ENCODE measurements around the gene AKAP5.

AKAP5 gene, protein sequence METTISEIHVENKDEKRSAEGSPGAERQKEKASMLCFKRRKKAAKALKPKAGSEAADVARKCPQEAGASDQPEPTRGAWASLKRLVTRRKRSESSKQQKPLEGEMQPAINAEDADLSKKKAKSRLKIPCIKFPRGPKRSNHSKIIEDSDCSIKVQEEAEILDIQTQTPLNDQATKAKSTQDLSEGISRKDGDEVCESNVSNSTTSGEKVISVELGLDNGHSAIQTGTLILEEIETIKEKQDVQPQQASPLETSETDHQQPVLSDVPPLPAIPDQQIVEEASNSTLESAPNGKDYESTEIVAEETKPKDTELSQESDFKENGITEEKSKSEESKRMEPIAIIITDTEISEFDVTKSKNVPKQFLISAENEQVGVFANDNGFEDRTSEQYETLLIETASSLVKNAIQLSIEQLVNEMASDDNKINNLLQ

DNA sequence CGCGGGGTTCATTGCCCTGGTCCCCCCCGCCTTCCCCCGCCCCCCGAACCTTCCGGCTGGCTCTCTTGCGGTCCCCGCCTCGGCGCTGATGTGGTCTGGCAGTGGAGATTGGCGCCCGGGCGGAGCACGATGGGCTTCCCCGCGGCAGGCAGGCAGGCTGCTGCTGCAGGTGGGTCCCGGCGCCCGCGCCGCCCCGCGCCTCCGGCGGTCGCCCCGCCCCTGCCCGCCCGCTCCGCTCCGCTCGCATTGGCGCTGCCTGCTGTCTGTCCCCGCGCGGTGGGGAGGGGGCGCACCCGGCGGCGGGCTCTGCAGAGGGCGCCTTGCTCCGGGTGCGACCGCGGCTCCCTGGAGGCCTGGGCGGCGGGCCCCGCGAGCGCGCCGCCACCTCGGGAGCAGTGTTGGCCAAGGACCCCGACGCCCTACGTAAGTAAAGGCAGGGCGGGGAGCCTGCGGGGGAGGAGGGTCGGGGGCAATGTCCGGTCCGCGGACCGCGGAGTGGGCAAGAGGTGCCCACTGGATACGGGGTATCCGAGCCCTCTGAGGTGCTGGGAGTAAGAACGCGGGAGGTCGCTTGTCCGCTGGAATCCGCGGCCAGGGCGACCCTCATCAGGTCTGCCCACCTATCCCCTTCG lies at the start of gene AKAP5:
Gene AKAP5, plus strand, starts transcription at position 309 of the 632 bp plus-strand sequence. CDS start 2,896 bp downstream, outside the sequence.
- DNase-seq (ENCODE audit: low read depth in 2 of 2): peak; percentile 36 to 38

DNA sequence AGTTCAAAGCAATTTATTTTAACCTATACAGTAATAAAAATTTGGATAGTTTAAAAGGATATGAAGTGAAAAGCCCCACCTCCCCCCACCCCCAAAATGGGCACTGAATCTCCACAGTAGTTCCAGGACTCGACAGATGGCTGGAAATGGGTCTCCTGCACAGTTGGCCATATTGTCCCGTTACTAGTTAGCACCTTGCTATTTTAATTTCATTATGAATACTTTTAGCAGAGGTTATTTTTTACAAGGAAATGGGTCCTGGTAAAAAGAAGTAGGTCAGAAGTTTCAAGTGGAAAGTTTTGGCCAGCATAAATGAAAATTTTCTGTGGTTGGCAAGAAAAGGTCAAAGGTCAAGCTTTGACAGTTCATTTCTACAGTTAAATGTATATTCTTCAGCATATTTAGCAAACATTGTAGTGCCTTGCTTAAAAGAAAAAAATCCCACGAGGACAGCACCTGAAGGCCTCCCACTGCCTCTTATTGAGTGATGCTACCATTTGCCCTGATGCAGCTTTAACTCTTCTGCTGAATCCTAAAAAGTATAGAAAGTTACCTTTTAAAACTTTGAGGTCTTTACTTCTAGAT lies 48.9 kb upstream of the AKAP5 start:
- DNase-seq (ENCODE audit: low read depth in 2 of 2): no peak

DNA sequence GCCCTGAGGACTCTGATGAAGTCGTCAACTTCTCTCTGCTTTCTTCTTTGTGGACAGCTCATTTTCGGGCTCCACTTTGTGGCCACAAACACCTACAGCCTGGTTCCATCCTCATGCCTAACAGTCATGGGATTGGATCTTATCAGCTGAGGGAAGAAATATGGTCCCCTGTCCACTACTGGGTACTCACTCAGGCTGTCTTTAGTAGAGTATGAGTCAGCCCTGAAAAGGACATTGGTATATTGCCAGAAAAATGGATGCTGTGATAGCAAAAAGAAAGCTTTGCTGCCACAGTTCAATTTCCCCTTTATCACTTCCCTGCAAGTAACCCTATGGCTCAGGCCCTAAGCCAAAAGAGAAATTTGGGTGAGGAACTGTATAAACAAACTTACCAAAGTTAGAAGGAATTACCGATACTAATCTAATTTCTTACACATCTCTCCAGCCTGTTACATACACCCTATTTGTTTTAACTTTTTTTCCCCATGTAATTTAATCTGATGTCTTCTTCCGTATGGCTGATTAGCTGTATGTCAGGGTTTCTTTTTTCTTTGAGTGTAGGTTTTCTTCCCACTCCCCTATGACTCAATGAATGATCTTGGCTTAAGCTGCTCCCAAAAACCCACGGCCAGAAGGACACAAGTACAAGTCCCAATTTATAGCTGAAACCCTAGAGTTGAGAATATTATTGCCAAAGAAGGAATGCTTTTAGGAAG lies 48.1 kb upstream of the AKAP5 start:
- DNase-seq (ENCODE audit: low read depth in 2 of 2): no peak

DNA sequence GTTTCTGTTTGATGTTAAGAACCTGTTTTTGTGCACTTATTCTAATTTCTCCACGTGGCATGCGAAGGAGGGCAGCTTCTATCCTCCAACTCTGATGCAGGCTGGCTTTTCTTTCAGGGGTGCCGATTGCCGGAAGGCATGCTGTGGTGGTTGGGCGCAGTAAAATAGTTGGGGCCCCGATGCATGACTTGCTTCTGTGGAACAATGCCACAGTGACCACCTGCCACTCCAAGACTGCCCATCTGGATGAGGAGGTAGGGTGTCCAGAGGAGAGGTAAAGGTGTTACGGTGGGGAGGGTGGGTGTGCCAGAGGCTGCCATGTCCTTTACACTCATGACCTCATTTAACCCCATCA lies 47.6 kb upstream of the AKAP5 start:
- no peak for DNase-seq (ENCODE audit: low read depth in 2 of 2)

DNA sequence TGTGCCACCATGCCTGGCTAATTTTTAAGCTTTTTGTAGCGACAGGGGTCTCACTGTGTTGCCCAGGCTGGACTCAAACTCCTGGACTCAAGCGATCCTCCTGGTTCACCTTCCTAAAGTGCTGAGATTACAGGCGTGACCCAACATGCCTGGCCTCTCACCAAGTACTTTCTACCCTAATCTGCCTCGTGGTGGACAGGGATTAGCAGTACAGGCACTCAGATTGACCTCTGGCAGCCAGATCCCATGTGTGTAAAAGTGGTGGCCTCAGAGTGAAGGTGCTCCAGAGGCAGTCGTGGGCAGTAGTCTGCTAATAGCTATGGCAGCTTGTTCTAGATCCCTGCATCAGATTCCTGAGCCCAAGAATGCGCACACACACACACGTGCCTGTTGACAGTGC lies 46.3 kb upstream of the AKAP5 start:
- DNase-seq (ENCODE audit: low read depth in 2 of 2): no peak

DNA sequence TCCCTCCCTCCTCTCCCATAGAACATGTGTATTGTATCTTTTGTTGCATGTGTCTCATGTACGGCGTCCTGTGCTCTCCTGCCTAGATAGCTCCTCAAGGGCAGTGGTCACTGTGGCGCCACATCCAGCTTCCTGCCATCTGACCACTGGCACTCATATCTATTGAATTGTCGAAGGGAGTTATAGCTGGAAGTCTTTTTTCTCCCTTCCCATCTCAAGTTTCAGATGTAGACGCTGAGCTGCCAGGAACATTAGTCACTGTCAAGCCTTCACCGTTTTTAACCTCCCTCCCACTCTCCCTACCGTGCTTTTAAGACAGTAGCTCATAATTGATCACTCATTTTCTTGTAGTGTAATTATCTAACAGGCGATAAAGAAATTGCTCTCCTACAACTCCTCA lies 44.1 kb upstream of the AKAP5 start:
- DNase-seq (ENCODE audit: low read depth in 2 of 2): no peak

DNA sequence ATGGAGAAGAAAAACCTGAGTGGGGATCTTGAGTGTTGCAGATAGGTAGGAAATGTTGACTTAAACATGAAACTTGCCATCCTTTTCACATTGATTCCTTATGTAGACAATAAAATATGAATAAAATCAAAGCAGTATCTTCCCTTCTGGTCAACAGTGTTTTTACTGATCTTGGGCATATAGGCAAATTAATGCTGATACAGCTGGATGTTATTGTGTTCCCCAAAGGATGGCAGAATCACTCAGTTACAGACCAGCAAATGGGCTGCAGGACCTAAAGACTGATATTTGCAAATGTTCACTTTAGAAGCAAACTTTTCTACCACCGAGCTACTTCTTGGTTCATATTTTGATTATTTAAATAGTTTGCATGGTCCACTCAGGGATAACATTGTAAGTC lies 43.3 kb upstream of the AKAP5 start:
- no peak for DNase-seq (ENCODE audit: low read depth in 2 of 2)

DNA sequence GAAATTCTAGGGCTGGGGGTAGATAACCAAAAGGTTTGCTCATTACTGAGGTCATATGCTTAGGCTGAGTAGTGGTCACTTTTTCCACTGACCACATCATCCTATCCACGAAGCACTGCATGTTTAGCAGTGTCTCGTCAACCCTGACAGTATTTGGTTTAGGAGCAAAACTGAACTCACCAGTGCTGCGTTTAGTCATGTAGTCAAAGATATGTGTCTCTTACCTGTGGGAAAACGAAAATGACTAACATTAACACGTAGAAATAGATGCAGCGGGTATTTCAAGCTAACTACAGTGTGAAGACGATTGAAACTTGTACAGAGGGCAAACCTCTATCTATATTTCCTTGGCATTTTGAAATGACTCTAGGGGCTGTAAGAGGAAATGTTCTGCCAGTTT lies 42.5 kb upstream of the AKAP5 start:
- no peak for DNase-seq (ENCODE audit: low read depth in 2 of 2)

DNA sequence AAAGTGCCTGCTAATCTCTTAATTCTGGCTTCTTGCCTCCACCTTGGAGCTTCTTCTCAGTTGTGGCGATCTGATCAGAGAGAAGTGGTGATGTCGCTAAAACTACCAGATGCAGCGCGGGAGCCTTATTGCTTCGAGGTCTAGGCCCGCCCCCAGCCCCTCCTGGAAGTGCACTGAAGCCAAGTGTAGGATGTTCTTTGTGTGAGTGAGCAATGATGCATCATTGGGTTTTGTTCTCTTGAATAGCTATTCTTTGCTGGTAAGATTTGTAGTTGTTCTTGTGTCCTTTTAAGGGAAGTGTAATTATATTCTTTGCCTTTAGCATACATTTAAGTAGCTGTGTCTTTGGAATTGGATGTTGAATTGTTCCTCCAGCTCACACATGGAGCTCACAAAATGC lies 41.3 kb upstream of the AKAP5 start:
- peak in 1 of 2 donors; percentile 45 for DNase-seq (ENCODE audit: low read depth in 2 of 2)

DNA sequence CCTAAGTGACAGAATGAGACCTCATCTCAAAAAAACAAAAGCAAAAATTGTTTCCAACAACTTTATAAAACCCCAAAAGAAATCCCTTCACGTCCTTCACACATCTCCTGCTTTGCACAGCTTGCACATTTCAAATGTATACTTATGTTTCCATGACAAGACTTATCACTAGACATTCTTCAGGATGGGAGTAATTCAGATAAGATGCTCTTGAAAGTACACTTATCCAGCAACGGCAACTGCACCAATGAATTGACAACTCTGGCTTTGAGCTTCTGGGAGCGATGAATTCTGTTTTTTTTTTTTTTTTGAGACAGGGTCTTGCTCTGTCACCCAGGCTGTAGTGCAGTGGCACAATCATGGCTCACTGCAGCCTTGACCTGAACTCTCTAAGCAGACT lies 30.8 kb upstream of the AKAP5 start:
- no peak for DNase-seq (ENCODE audit: low read depth in 2 of 2)

DNA sequence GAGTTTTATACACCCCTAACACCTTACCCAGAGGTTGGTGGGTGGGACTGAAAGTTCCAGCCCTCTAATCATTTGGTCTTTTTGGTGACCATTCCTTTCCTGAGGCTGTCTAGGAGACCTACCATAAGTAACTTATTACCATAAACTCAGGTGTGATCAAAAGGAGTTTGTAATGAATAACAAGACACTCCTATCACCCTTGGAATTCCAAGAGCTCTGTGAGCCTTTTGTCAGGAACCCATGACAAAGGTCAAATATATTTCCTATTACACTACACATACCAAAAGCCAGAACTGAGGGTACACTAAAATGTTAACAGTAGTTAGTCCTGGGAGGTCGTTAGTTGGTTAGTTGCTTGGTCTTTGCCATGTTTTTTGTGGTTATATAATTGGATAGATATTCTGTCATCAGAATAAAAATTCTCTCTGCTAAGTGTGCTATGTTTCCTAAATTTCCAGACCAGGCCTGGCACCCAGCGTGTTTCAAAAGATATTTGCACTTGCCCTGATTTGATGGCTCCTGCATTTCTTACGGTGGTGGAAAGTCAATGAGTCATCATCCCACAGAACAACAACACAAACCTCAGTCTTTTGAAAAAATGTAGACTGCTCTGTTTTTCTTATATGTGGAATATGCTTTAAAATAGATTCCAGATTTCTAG lies 27.0 kb upstream of the AKAP5 start:
- DNase-seq (ENCODE audit: low read depth in 2 of 2): no peak

DNA sequence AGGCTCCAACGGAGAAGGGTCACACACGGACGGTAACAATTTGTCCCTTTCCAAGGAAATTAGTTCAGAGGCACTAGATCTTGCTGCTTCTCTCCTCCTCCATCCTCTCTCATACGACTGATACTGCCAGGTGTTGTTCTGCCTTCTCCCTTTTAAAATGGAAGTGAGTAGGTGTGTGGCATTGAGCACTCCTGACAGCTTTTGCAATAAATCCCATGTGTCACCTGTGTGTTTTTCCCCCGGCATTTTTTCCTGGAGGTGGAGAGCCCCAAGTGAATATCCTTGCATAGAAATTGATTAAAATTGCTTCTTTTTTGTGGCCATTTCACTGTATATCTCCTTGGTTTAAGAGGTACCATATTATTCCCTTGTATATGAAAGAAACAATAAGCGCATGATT lies 26.2 kb upstream of the AKAP5 start:
- DNase-seq (ENCODE audit: low read depth in 2 of 2): no peak

DNA sequence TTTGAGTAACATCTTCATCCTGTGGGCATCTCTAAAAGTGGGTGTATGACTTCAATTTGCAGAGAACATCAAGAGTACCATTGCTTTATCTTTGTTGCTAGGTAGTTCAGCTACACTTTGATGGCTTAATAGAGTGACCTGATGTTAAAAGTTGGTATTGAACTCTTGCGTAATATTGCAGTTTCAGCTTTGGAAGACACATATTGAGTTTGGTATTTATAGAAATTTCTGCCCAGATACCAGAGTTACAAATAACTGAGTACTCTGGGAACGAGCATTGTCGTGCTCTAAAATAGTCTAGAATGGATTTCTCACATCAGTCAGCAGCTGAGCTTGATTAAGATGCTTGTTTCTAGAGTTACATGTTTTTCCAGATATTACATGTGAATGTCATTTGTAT lies 24.8 kb upstream of the AKAP5 start:
- DNase-seq (ENCODE audit: low read depth in 2 of 2): no peak

DNA sequence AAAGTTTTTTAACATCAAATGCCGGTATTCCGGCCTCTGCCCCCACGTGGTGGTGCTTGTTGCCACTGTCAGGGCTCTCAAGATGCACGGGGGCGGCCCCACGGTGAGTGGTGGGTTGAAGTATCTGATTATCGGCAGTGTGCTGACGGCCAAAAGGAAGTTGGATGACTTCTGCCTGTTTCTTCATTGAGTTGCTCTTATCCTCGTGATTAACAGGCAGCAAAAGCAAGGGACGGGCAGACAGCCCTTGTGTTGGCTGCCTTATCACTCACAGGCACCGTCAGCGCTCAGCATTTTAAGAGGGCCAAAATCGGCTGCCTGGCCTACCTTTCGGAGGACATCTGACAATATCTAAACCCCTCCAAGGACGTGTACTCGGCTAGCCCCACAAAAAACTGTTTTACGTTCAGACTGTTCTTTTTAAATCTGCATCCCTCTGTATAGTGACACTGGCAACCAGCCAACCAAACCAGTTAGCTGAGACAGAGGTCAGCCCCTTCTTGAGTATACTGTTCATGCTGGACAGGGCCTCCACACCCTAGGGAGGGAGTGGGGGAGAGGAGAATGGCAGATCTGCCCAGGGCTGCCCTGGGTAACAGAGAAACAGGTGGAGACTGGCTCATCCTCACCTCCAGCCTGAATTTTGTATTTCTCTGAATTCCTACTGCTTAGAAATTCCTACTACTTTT lies 22.9 kb upstream of the AKAP5 start:
- DNase-seq (ENCODE audit: low read depth in 2 of 2): no peak

DNA sequence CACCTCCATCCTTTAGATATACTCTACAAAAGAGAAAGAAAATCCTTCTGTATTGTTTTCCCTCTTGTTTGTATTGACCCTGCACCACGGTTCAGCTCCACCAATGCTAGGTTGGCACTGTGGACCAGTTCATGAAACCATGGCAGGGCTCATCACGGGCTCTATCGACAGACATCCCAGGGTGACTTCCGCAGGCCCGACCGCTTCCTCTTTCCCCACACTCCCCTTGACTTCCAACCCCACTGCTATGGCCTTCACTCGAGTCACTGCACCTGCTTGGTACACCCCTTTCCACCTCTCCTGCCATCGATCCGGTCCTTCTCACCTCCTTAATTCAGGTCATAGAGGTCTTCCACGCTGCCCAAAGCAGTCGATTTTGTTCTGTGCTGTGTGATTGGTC lies 21.2 kb upstream of the AKAP5 start:
- no peak for DNase-seq (ENCODE audit: low read depth in 2 of 2)

DNA sequence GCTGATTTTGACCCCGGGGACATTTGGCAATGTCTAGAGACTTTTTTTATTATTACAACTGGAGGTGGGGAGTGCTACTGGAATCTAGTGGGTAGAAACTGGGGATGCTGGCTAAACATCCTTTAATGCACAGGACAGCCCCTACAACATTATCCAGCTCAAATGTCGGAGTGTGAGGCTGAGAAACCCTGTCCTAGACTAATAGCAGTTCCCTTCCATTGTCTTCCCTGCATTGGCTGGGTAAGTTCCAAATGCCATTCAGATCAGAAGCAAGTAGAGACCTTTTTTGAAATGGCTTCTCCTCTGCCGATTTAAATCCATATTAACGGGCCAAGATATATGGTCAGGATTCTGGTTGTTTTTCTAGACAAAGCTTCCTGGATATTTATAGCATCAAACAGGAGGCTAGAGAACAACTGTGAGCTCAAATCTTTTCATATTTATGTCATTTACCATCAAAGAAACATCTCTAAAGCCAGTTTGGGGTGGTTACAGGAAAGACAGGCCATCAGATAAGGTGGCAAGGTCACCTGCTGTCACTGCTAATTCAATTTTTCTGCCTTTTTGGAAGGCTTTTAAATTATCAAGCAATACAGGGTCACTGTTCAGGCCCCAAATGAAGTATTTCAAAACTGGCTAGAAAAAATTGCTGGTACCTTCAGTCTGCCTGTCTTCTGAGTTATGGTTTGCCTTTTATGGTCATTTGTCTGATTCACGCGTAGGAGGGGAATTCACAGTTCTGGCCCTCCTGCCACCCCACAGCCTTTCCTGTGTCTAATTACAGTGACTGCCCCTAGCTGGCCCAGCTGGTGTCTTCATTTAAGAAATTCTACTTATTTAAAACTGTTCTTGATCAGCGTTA lies 20.1 kb upstream of the AKAP5 start:
- DNase-seq (ENCODE audit: low read depth in 2 of 2): peak; percentile 32 to 55

DNA sequence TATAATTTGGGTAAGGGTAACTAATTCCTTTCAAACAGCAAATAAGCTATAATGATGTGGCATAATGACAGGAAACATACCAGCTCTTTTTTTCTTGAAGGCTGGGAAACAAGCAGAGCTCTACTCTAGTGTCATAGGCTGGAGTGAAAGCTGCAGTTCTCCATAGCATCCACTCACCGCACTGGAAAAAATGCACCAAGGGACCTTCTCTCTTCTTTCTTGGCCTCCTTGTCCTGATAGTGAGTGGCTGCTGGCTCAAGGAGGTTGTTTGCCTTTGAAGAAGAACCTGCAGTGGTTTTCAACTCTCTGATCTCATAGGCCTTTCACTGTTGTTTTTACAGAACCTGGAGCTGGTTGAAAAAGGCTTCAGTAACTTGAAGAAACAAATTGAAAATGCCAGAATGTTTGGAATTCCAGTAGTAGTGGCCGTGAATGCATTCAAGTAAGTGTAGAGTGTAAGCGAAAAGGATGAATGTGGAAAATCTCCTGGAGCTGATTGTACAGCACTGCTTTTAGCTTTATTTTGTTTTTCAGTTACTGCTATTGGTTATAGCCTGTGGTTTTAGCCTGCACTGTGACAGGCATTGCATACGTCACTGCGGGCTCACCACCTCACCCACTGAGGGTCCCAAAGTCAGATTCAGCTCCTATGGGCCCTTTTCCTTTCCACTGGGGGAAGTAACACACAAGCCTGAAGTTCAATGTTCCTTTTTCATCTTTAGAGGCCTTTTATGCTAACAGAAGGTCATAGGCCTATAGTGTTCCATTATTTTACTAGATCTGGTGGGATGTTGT lies 17.2 kb upstream of the AKAP5 start:
- peak in 1 of 2 donors; percentile 31 for DNase-seq (ENCODE audit: low read depth in 2 of 2)

DNA sequence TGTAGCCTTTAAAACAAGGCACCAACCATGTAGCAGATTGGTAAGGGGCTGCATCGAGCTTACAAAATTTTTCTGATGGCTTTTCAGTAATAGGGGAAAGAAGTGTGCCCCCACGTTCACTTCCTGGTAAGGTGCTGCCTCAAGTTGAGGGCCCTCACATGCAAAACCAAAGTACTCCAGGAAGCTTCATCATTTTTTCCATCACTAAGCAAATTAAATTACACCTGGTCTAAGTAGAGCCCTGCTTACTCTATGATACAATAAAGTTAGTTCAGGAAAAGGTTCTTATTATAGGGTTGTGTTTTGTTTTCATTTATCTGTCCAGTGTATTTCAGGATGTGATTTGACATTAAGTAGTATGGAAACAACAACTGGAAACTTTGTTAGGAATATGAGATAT lies 15.0 kb upstream of the AKAP5 start:
- DNase-seq (ENCODE audit: low read depth in 2 of 2): peak in 1 of 2 donors; percentile 11

DNA sequence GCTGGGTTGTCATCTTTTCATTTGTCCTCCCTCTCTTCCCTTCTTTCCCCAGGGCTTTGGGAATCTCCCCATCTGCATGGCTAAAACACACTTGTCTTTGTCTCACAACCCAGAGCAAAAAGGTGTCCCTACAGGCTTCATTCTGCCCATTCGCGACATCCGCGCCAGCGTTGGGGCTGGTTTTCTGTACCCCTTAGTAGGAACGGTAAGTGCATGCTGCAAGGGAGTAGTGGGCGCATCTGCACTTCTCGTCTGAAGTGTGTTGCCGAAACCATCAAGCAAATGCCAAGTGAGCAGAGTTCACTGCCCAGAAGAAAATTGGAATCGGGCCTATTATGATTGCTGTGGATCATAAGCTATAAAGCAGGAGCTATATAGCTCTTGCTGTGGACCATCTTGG lies 10.6 kb upstream of the AKAP5 start:
- DNase-seq (ENCODE audit: low read depth in 2 of 2): no peak

Measured in stimulated activated CD8-positive, alpha-beta memory T cell treated with anti-CD3 and anti-CD28 coated beads, Interleukin-15, amount 100 ng/mL, for 48 hours (primary cell).